ENCODE measurements around the gene ZNF385A. TPM values are rescaled to one million over a fixed set of nuclear protein-coding genes. Genes with fewer than 3 reads are reported as not detected.

The ZNF385A gene
- total RNA-seq, 2 experiments from 2014 or later: 0.32 to 2.9 TPM

- TF ChIP-seq CTCF (conservative IDR thresholded peaks at IDR 0.05; ENCODE audit: low read length) (no peak; the same call in 1 of the 2 replicates), EZH2phosphoT487 (IDR thresholded peaks at IDR 0.05; ENCODE audit: borderline replicate concordance, low read depth, low read length) (no peak)
- peak overlapping the region; percentile 62 for H2AFZ ChIP-seq (ENCODE audit: low read length)
- ChIA-PET CTCF (ENCODE audit: unreplicated experiment) (interaction anchor here (0.6 to 1.2 kb wide), 6 partner anchors 7 to 142 kb away, joined by 3 to 6 read pairs (median 4); partner anchors contain the start of genes CBX5, COPZ1 and HNRNPA1), POLR2A (interaction anchor here (0.5 to 1.6 kb wide), 20 partner anchors 12 to 341 kb away, joined by 3 to 6 read pairs (median 4); partner anchors contain the start of genes CBX5 and HNRNPA1)
- no peaks in the 10 kb centered on the region for H3K9me2 ChIP-seq (ENCODE audit: insufficient read depth, low read length)
- peak overlapping the region; percentile 99 for H3K4me2 ChIP-seq (ENCODE audit: low read length)
- BruUV-seq (replicated peaks): TSS peak; percentile 96
- H3K4me3 ChIP-seq (ENCODE audit: low read depth, low read length, poor library complexity, severe bottlenecking): peak overlapping the region; percentile 74
- H3K9me3 ChIP-seq (ENCODE audit: low read length): no peaks in the 10 kb centered on the region
- no peaks in the 10 kb centered on the region for H3K36me3 ChIP-seq (ENCODE audit: insufficient read depth, low read length)
- H3K4me1 ChIP-seq (ENCODE audit: insufficient read depth, low read length, poor library complexity, severe bottlenecking): peaks cover 40% of the 10 kb centered on the region
- no peaks in the 10 kb centered on the region for H4K20me1 ChIP-seq (ENCODE audit: insufficient read depth, low read length)
- no peaks in the 10 kb centered on the region for H3K79me2 ChIP-seq (ENCODE audit: insufficient read depth, low read depth, low read length)
- intact Hi-C loops (cut with micrococcal nuclease; ENCODE audit: unreplicated experiment): loop anchor here (2.0 to 10.0 kb wide), 2 partner anchors 72 to 344 kb away; no protein-coding TSS in a partner anchor
- peak overlapping the region; percentile 68 for H3K27ac ChIP-seq (ENCODE audit: low read depth, low read length, poor library complexity, severe bottlenecking)
- DNase-seq (ENCODE audit: low spot score): peak; percentile 64
Observed at GRCh38 chr12:54358191-54358944, 26.2 kb downstream of the ZNF385A start.

- Histone ChIP-seq H3K9me2 (ENCODE audit: insufficient read depth, low read length) (no peaks in the 10 kb centered on the region), H4K20me1 (ENCODE audit: insufficient read depth, low read length) (no peaks in the 10 kb centered on the region), H3K4me1 (ENCODE audit: insufficient read depth, low read length, poor library complexity, severe bottlenecking) (peaks cover 35% of the 10 kb centered on the region), H3K27ac (ENCODE audit: low read depth, low read length, poor library complexity, severe bottlenecking) (peak overlapping the region; percentile 68), H3K4me2 (ENCODE audit: low read length) (peak overlapping the region; percentile 99), H2AFZ (ENCODE audit: low read length) (peak overlapping the region; percentile 62; the same call in 1 of the 2 replicates), H3K4me3 (ENCODE audit: low read depth, low read length, poor library complexity, severe bottlenecking) (peak overlapping the region; percentile 74), H3K36me3 (ENCODE audit: insufficient read depth, low read length) (no peaks in the 10 kb centered on the region), H3K79me2 (ENCODE audit: insufficient read depth, low read depth, low read length) (no peaks in the 10 kb centered on the region), H3K9me3 (ENCODE audit: low read length) (no peaks in the 10 kb centered on the region)
- intact Hi-C loops (cut with micrococcal nuclease; ENCODE audit: unreplicated experiment): loop anchor here (2.0 to 10.0 kb wide), 2 partner anchors 71 to 343 kb away; no protein-coding TSS in a partner anchor
- POLR2A ChIA-PET: interaction anchor here (0.8 to 1.3 kb wide), 6 partner anchors 14 to 139 kb away, joined by 3 to 5 read pairs (median 4); partner anchors contain the start of genes CBX5 and HNRNPA1
- no peak for TF ChIP-seq EZH2phosphoT487 (IDR thresholded peaks at IDR 0.05; ENCODE audit: borderline replicate concordance, low read depth, low read length)
- peak; percentile 32 for TF ChIP-seq CTCF (conservative IDR thresholded peaks at IDR 0.05; ENCODE audit: low read length)
- no TSS peak for BruUV-seq (replicated peaks)
- DNase-seq (ENCODE audit: low spot score): no peak
- CTCF ChIA-PET (ENCODE audit: unreplicated experiment): interaction anchor here (0.6 to 1.2 kb wide), 4 partner anchors 11 to 77 kb away, joined by 3 to 5 read pairs (median 3); partner anchors contain the start of genes CBX5, COPZ1 and HNRNPA1
Observed at GRCh38 chr12:54357506-54358190, 26.9 kb downstream of the ZNF385A start.

Measured in OCI-LY7 (cell line).